ENCODE measurements around the gene PCNX2.

DNA sequence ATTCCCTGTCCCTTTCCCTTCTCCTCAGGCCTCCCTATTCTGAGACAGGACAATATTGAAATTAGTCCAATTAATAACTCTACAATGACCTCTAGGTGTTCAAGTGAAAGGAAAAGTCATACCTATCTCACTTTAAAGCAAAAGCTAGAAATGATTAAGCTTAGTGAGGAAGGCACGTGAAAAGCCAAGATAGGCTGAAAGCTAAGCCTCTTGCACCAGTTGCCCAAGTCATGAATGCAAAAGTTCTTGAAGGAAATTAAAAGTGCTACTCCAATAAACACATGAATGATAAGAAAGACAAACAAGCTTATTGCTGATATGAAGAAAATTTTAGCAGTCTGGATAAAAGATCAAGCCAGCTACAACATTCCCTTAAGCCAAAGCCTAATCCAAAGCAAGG, 28.2 kb upstream of the PCNX2 start:
- TF ChIP-seq, protein P1, sequence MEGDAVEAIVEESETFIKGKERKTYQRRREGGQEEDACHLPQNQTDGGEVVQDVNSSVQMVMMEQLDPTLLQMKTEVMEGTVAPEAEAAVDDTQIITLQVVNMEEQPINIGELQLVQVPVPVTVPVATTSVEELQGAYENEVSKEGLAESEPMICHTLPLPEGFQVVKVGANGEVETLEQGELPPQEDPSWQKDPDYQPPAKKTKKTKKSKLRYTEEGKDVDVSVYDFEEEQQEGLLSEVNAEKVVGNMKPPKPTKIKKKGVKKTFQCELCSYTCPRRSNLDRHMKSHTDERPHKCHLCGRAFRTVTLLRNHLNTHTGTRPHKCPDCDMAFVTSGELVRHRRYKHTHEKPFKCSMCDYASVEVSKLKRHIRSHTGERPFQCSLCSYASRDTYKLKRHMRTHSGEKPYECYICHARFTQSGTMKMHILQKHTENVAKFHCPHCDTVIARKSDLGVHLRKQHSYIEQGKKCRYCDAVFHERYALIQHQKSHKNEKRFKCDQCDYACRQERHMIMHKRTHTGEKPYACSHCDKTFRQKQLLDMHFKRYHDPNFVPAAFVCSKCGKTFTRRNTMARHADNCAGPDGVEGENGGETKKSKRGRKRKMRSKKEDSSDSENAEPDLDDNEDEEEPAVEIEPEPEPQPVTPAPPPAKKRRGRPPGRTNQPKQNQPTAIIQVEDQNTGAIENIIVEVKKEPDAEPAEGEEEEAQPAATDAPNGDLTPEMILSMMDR (conservative IDR thresholded peaks at IDR 0.05; ENCODE audit: low read length): no peak
- no peak for TF ChIP-seq EZH2phosphoT487 (IDR thresholded peaks at IDR 0.05; ENCODE audit: borderline replicate concordance)

All from Loucy (cell line).